Erythroblast (primary cell): ENCODE data around the gene DRC1.

Experiments used
- GATA1 ChIP-seq: IDR thresholded peaks from 2 replicates; pipeline ENCODE4 v1.6.1; 2011; ENCODE audit warnings: low read depth, mild to moderate bottlenecking, control low read depth, low read length, moderate library complexity
- POLR2A ChIP-seq: IDR thresholded peaks from 2 replicates; pipeline ENCODE4 v1.6.1; 2011; ENCODE audit warnings: mild to moderate bottlenecking, low read length

- TF ChIP-seq POLR2A: no peak
- no peak for TF ChIP-seq GATA1
Measured at GRCh38 chr2:26363958-26364357, 37.8 kb upstream of the DRC1 start.
